ENCODE results near the gene DOK4.

Gene DOK4

GRCh38 chr16:57477531-57478202 is 8.6 kb downstream of the DOK4 start:
- DNase-seq (ENCODE audit: low spot score) = no peak

GRCh38 chr16:57476546-57477410 is 9.5 kb downstream of the DOK4 start:
- DNase-seq (ENCODE audit: low spot score) = no peak

GRCh38 chr16:57475711-57476339 is 10.5 kb downstream of the DOK4 start:
- DNase-seq (ENCODE audit: low spot score) = no peak

- no peak for DNase-seq (ENCODE audit: low spot score)
Observed at GRCh38 chr16:57474671-57475661, 11.3 kb downstream of the DOK4 start.

- DNase-seq (ENCODE audit: low spot score) = no peak
Observed at GRCh38 chr16:57473906-57474305, 12.4 kb downstream of the DOK4 start.

GRCh38 chr16:57473176-57473840 is 13.0 kb downstream of the DOK4 start:
- no peak for DNase-seq (ENCODE audit: low spot score)

GRCh38 chr16:57472665-57473060 is 13.6 kb downstream of the DOK4 start:
- DNase-seq (ENCODE audit: low spot score) = no peak

- no peak for DNase-seq (ENCODE audit: low spot score)
Observed at GRCh38 chr16:57471852-57472664, 14.2 kb downstream of the DOK4 start.

- no peak for DNase-seq (ENCODE audit: low spot score)
Observed at GRCh38 chr16:57471209-57471608, 15.1 kb downstream of the DOK4 start.

GRCh38 chr16:57470711-57471110 is 15.6 kb downstream of the DOK4 start:
- DNase-seq (ENCODE audit: low spot score) = no peak

GRCh38 chr16:57469917-57470470 is 16.3 kb downstream of the DOK4 start:
- no peak for DNase-seq (ENCODE audit: low spot score)

- no peak for DNase-seq (ENCODE audit: low spot score)
Observed at GRCh38 chr16:57469046-57469445, 17.2 kb downstream of the DOK4 start.

- DNase-seq (ENCODE audit: low spot score) = no peak
Observed at GRCh38 chr16:57468346-57468745, 17.9 kb downstream of the DOK4 start.

- DNase-seq (ENCODE audit: low spot score) = no peak
Observed at GRCh38 chr16:57464523-57464922, 21.8 kb downstream of the DOK4 start.

GRCh38 chr16:57462978-57463362 is 23.3 kb downstream of the DOK4 start:
- no peak for DNase-seq (ENCODE audit: low spot score)

GRCh38 chr16:57462209-57462977 is 23.9 kb downstream of the DOK4 start, which contains the start of gene POLR2C:
TSS of gene POLR2C (plus strand) at chr16:57462679. CDS start at chr16:57462725, 46 bp downstream.
- DNase-seq (ENCODE audit: low spot score) = peak; percentile 93

- no peak for DNase-seq (ENCODE audit: low spot score)
Observed at GRCh38 chr16:57452021-57452420, 34.3 kb downstream of the DOK4 start.

GRCh38 chr16:57447186-57447962 is 38.9 kb downstream of the DOK4 start, which contains the start of the genes CIAPIN1 and COQ9:
TSS of gene CIAPIN1 (minus strand) at chr16:57447385. CDS start at chr16:57440928, 6,457 bp downstream.
TSS of gene COQ9 (plus strand) at chr16:57447479. CDS start at chr16:57447506, 27 bp downstream.
- DNase-seq (ENCODE audit: low spot score) = peak; percentile 94

All from left forelimb (tissue), 1 donor.